Stimulated activated CD8-positive, alpha-beta memory T cell treated with anti-CD3 and anti-CD28 coated beads, Interleukin-15, amount 100 ng/mL, for 48 hours (primary cell): ENCODE results near the gene COL1A2.

Experiments used
- DNase-seq, 2 donors: peaks; one replicate each; pipeline ENCODE4 v3.0.0-alpha.2; 2020; ENCODE audit warnings: low read depth in 2 of 2

Gene COL1A2

GRCh38 chr7:94382746-94383145 lies 11.9 kb upstream of the COL1A2 start:
- no peak for DNase-seq

GRCh38 chr7:94384315-94384714 lies 10.4 kb upstream of the COL1A2 start:
- DNase-seq = no peak

GRCh38 chr7:94386416-94386815 lies 8.3 kb upstream of the COL1A2 start:
- DNase-seq = no peak

- no peak for DNase-seq
These were observed 6.2 kb upstream of the COL1A2 start for GRCh38 chr7:94388540-94388939.

- no peak for DNase-seq
These were observed 5.3 kb upstream of the COL1A2 start for GRCh38 chr7:94389381-94389780.

- DNase-seq = no peak
These were observed 2.8 kb upstream of the COL1A2 start for GRCh38 chr7:94391726-94392392.

GRCh38 chr7:94392393-94392786 lies 2.3 kb upstream of the COL1A2 start:
- DNase-seq = no peak

GRCh38 chr7:94393246-94394108 lies 1.2 kb upstream of the COL1A2 start:
- no peak for DNase-seq

GRCh38 chr7:94394109-94394436 lies 622 bp upstream of the COL1A2 start:
- no peak for DNase-seq

- DNase-seq = no peak
These were observed 694 bp downstream of the COL1A2 start for GRCh38 chr7:94395141-94396036.

- DNase-seq = no peak
These were observed 1.3 kb downstream of the COL1A2 start for GRCh38 chr7:94396037-94396431.

- no peak for DNase-seq
These were observed 1.9 kb downstream of the COL1A2 start for GRCh38 chr7:94396596-94396995.

- no peak for DNase-seq
These were observed 3.0 kb downstream of the COL1A2 start for GRCh38 chr7:94397722-94398121.

- no peak for DNase-seq
These were observed 4.1 kb downstream of the COL1A2 start for GRCh38 chr7:94398841-94399240.

- no peak for DNase-seq
These were observed 5.3 kb downstream of the COL1A2 start for GRCh38 chr7:94400022-94400421.

- DNase-seq = no peak
These were observed 6.1 kb downstream of the COL1A2 start for GRCh38 chr7:94400643-94401427.

- DNase-seq = no peak
These were observed 6.7 kb downstream of the COL1A2 start for GRCh38 chr7:94401428-94401814.

- no peak for DNase-seq
These were observed 8.9 kb downstream of the COL1A2 start for GRCh38 chr7:94403546-94403945.

- DNase-seq = no peak
These were observed 10.8 kb downstream of the COL1A2 start for GRCh38 chr7:94405506-94405905.

GRCh38 chr7:94406696-94407095 lies 12.0 kb downstream of the COL1A2 start:
- DNase-seq = no peak

- DNase-seq = no peak
These were observed 14.7 kb downstream of the COL1A2 start for GRCh38 chr7:94409200-94409948.
